Lower leg skin (tissue), 4 donors: ENCODE measurements around the gene PTPN1. TPM values are rescaled to one million over a fixed set of nuclear protein-coding genes. Genes with fewer than 3 reads are reported as not detected.

ENCODE experiments used
- DNase-seq, 2 donors: peaks; one replicate each; pipeline ENCODE4 v3.0.0-alpha.2; 2019; ENCODE audit warnings: low spot score in 2 of 2
- H3K4me3 ChIP-seq: fragments of 200-600 bp; sonication (generic); 2 replicates; pipeline ENCODE4 v1.5.1; 2017; ENCODE audit warnings: mild to moderate bottlenecking, low read depth; ENCODE audit not compliant: poor library complexity, severe bottlenecking
- POLR2A ChIP-seq, 2 donors: fragments of 450-650 bp; IDR thresholded peaks; one replicate each; pipeline ENCODE4 v1.6.1; 2016 to 2017; ENCODE audit warnings: antibody characterized with exemption in 2 of 2, mild to moderate bottlenecking in 1 of 2, moderate library complexity in 1 of 2
- WGBS, 2 donors: methylation state at CpG; one replicate each; pipeline ENCODE4 v1.1.5; 2018; 5-methylcytosine and 5-hydroxymethylcytosine counted together
- intact Hi-C: fragments of 100-400 bp; cut with DNase I; formaldehyde crosslinking; loops from one replicate; pipeline ENCODE4 v1.15.0; 2023; ENCODE audit warnings: low total_unique reads
- total RNA-seq, 4 donors: library from RNA; depleted of rRNA; stranded (reverse); fragments of >200 nt; gene quantifications; one replicate each; pipeline ENCODE4 v1.1.0, GENCODE V29; 2016
- TF ChIP-seq, protein P1 (sequence below), 3 donors: fragments of 450-650 bp; IDR thresholded peaks; one replicate each; pipeline ENCODE4 v1.5.1; 2016; ENCODE audit warnings: antibody characterized with exemption in 3 of 3, mild to moderate bottlenecking in 3 of 3, moderate library complexity in 2 of 3

Gene PTPN1
- total RNA-seq, 4 donors from 2014 or later = 19.1 to 29.8 (median 23.3) TPM

DNA sequence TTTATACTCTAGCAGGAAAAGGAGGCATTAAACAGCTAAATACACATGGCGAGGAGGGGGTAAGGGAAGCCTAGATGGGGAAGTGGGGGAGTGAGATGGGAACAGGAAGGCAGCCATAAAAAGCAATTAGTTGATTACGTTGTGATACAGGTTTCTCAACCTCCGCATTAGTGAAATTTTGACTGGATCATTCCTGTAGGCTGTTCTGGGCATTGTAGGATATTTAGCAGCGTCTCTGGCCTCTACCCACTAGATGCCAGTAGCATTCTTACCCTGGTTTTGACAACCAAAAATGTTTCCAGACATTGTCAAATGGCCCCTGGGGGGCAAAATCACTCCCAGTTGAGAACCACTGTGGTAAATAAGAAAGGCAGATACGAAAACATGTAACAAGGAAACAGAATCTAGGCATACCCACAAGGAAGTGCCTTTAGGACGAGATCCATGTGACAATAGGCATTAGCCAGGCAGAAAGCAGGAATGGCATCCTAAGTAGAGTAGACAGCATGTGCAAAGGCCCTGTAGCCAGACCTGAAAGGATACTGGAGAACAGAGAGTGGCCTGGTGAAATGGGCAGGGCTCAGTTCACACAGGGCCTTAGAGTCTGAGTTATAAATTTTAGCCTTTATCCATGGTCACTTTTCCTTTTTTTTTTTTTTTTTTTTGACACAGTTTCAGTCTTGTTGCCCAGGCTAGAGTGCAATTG lies 25.8 kb upstream of the PTPN1 start:
- intact Hi-C loops = no loop called here
- H3K4me3 ChIP-seq = no peak overlapping the region
- TF ChIP-seq, protein P1, sequence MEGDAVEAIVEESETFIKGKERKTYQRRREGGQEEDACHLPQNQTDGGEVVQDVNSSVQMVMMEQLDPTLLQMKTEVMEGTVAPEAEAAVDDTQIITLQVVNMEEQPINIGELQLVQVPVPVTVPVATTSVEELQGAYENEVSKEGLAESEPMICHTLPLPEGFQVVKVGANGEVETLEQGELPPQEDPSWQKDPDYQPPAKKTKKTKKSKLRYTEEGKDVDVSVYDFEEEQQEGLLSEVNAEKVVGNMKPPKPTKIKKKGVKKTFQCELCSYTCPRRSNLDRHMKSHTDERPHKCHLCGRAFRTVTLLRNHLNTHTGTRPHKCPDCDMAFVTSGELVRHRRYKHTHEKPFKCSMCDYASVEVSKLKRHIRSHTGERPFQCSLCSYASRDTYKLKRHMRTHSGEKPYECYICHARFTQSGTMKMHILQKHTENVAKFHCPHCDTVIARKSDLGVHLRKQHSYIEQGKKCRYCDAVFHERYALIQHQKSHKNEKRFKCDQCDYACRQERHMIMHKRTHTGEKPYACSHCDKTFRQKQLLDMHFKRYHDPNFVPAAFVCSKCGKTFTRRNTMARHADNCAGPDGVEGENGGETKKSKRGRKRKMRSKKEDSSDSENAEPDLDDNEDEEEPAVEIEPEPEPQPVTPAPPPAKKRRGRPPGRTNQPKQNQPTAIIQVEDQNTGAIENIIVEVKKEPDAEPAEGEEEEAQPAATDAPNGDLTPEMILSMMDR (IDR thresholded peaks at IDR 0.05) = no peak
- TF ChIP-seq POLR2A (IDR thresholded peaks at IDR 0.05) = no peak
- 62 to 63% methylated on average over 6 of the region's 6 CpGs for WGBS, 2 donors
- no peak for DNase-seq

DNA sequence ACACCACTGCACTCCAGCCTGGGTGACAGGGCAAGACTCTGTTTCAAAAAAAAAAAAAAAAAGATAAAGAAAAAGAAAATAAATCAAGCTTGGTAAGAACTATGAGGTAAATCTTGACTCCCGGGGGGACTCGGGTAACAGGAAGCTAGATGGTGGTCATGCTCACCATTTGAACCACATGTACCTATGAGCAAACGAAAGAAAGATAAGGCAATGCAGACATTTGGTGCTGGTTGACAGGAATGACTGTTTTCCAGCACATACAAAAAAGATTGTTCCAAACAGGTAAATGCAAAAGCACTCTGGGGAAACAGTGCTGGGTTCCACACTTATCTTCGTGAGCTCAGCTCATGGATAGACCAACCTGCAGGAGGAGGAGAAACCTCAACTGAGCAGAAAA lies 22.8 kb upstream of the PTPN1 start:
- no peak for TF ChIP-seq POLR2A (IDR thresholded peaks at IDR 0.05)
- TF ChIP-seq, protein P1 (IDR thresholded peaks at IDR 0.05) = no peak
- intact Hi-C loops = no loop called here
- DNase-seq = no peak
- H3K4me3 ChIP-seq = no peak overlapping the region
- WGBS, 2 donors = 87% methylated on average over 4 of the region's 4 CpGs

DNA sequence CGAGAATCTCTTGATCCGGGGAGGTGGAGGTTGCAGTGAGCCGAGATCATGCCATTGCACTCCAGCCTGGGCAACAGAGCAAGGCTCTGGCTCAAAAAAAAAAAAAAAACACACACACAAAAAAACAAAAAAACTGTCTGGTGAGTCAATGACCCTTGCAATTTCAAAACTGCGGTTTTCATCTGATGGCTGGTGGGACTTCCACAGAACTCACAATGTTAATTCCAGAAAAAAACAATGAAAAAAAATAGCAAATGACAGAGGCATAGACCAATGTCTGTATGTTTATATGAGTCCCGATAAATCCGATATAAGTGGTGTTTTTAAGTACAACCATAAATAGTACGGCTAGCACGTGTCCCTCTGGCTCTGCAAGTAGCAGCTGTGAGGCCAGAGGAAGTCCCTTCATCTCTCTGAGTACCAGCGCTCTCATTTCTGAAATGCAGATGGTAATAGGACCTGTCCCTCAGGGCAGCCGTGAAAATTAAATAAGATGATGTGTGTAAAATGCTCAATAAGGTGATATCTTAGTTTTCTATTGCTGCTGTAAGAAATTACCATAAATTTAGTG lies 21.9 kb upstream of the PTPN1 start:
- intact Hi-C loops = no loop called here
- TF ChIP-seq, protein P1 (IDR thresholded peaks at IDR 0.05) = no peak
- no peak for TF ChIP-seq POLR2A (IDR thresholded peaks at IDR 0.05)
- H3K4me3 ChIP-seq = no peak overlapping the region
- DNase-seq = no peak
- 89 to 94% methylated on average over 10 of the region's 10 CpGs for WGBS, 2 donors

DNA sequence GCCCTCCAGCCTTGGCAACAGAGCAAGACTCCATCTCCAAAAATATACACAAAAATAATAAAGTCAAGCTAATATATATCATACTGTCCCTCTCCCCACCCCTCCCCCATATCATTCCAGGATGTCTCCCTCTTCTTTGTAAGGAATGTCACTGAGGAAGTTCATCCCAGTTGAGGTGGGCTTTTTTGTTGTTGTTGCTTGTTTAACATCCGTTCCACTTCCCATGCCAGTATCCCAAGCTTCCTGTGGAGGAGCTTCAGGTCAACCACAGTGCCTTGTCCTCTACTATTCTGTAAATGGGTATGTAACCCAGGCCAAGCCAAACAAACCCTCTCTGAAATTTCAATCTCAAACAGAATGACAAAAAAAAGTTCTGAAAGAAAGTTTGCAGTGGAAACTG lies 19.0 kb upstream of the PTPN1 start:
- H3K4me3 ChIP-seq = no peak overlapping the region
- 58 to 70% methylated on average over 1 of the region's 1 CpG for WGBS, 2 donors
- intact Hi-C loops = no loop called here
- DNase-seq = no peak
- TF ChIP-seq POLR2A (IDR thresholded peaks at IDR 0.05) = no peak
- TF ChIP-seq, protein P1 (IDR thresholded peaks at IDR 0.05) = no peak

DNA sequence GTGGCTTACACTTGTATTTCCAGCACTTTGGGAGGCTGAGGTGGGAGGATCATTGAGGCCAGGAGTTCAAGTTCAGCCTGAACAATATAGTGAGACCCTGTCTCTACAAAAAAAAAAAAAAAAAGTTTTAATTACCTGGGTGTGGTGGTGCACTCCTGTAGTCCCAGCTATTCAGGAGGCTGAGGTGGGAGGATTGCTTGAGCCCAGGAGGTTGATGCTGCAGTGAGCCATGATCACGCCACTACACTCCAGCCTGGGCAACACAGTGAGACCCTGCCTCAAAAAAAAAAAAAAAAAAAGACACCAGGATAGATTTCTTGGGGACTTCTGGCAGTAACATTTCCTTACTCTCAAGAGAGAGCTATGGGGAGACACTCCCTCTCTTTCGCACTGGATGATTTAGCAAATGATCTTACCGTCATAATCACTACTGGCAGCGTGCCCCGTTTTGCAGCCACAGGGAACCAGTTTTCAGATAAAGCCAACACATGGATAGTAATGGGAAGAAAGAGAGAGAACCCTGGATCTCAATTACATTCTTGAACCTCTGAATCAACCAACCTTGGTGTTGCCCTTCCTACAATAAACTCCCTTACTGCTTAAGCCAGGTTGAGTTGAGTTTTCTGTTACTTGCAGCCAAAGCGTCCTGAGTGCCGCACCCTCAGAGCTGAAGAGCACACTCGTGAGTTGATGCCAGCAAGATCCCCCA lies 18.1 kb upstream of the PTPN1 start:
- TF ChIP-seq, protein P1 (IDR thresholded peaks at IDR 0.05) = no peak
- no peak for TF ChIP-seq POLR2A (IDR thresholded peaks at IDR 0.05)
- intact Hi-C loops = no loop called here
- WGBS, 2 donors = 48 to 52% methylated on average over 8 of the region's 8 CpGs
- H3K4me3 ChIP-seq = no peak overlapping the region
- DNase-seq = peak; percentile 46 to 84
